T-cell (primary cell): Measurements from ENCODE around the gene MAPKAP1. TPM values are rescaled to one million over a fixed set of nuclear protein-coding genes. Genes with fewer than 3 reads are reported as not detected.
A peak's percentile ranks its signal among the peaks of the same experiment; 100 is the strongest.

Source experiments
- ATAC-seq, 4 experiments: fragments of 200-7000 bp in 3 of 4; fragments of 150-1000 bp in 1 of 4; cut with Tn5 transposase; replicated peaks in 1 of 4; 1 replicate in 3 of 4; 2 replicates in 1 of 4; pipeline ENCODE4 v1.10.0; 2021; ENCODE audit warnings: moderate library complexity in 3 of 4, mild to moderate bottlenecking in 2 of 4, moderate number of reproducible peaks in 1 of 4
- CTCF ChIA-PET, 2 donors: fragments of 300-600 bp; sonication (Branson Sonifier 250); formaldehyde crosslinking; loops; one replicate each; lab custom pipeline; 2022; ENCODE audit warnings: antibody characterized with exemption in 2 of 2; lab: Charles Lee
- POLR2A ChIA-PET, 2 donors: fragments of 300-600 bp; sonication (Branson Sonifier 250); formaldehyde crosslinking; loops; one replicate each; lab custom pipeline; 2022; ENCODE audit warnings: antibody characterized with exemption in 2 of 2; lab: Charles Lee
- DNase-seq, 35 experiments: peaks; one replicate each; pipeline versions ENCODE4 v3.0.0 to v3.0.0-alpha.2; 2013 to 2023
- H3K27ac ChIP-seq: one replicate; pipeline ENCODE4 v1.5.1; 2013; ENCODE audit warnings: low read length
- H3K27me3 ChIP-seq, 2 experiments: replicated peaks in 1 of 2; 1 replicate in 1 of 2; 2 replicates in 1 of 2; pipeline versions ENCODE4 v1.6.1 to v1.7.0; 2013; ENCODE audit warnings: low read length in 1 of 2, mixed read lengths in 1 of 2; ENCODE audit not compliant: control insufficient read depth in 2 of 2, insufficient read depth in 2 of 2; ENCODE audit errors: extremely low read depth in 1 of 2
- H3K36me3 ChIP-seq, 2 donors: 1 replicate in 1 of 2; 2 replicates in 1 of 2; pipeline versions ENCODE4 v1.6.1 to v1.7.0; 2013; ENCODE audit warnings: low read length in 1 of 2; ENCODE audit not compliant: control insufficient read depth in 2 of 2, insufficient read depth in 1 of 2; ENCODE audit errors: extremely low read depth in 1 of 2
- H3K4me1 ChIP-seq, 2 experiments: 1 replicate in 1 of 2; 2 replicates in 1 of 2; pipeline versions ENCODE4 v1.6.1 to v1.7.0; 2013; ENCODE audit warnings: low read length in 2 of 2, mixed read lengths in 1 of 2; ENCODE audit not compliant: insufficient read depth in 2 of 2, control insufficient read depth in 1 of 2; ENCODE audit errors: extremely low read depth in 1 of 2
- H3K4me3 ChIP-seq, 2 donors: 1 replicate in 1 of 2; 2 replicates in 1 of 2; pipeline versions ENCODE4 v1.5.1 to v1.7.0; 2013; ENCODE audit warnings: mild to moderate bottlenecking in 2 of 2, low read length in 1 of 2, moderate library complexity in 1 of 2; ENCODE audit not compliant: control insufficient read depth in 1 of 2; ENCODE audit errors: extremely low read depth in 1 of 2
- H3K9me3 ChIP-seq: 2 replicates; pipeline ENCODE4 v1.7.0; 2013
- H3K27ac Mint-ChIP-seq, 2 donors: one replicate each; pipeline ENCODE4 v1.8.0; 2020 to 2021; ENCODE audit warnings: mild to moderate bottlenecking in 2 of 2, mixed read lengths in 2 of 2
- H3K27me3 Mint-ChIP-seq, 2 donors: one replicate each; pipeline ENCODE4 v1.8.0; 2021 to 2022; ENCODE audit warnings: mixed read lengths in 2 of 2
- H3K36me3 Mint-ChIP-seq: one replicate; pipeline ENCODE4 v1.8.0; 2021; ENCODE audit warnings: mixed read lengths
- H3K4me1 Mint-ChIP-seq, 3 donors: one replicate each; pipeline ENCODE4 v1.8.0; 2020 to 2022; ENCODE audit warnings: mixed read lengths in 3 of 3, mild to moderate bottlenecking in 1 of 3
- H3K4me3 Mint-ChIP-seq, 3 donors: one replicate each; pipeline ENCODE4 v1.8.0; 2020 to 2022; ENCODE audit warnings: mild to moderate bottlenecking in 3 of 3, mixed read lengths in 3 of 3, moderate library complexity in 3 of 3
- H3K9me3 Mint-ChIP-seq, 3 donors: one replicate each; pipeline ENCODE4 v1.8.0; 2020 to 2022; ENCODE audit warnings: mixed read lengths in 3 of 3
- WGBS: methylation state at CpG from one replicate; pipeline ENCODE4 v1.1.5; 2013; ENCODE audit warnings: missing lambda C conversion rate; ENCODE audit not compliant: insufficient coverage; 5-methylcytosine and 5-hydroxymethylcytosine counted together
- total RNA-seq, 35 experiments: library from RNA in 6 of 35; stranded (reverse) in 6 of 35; fragments of 120-200 nt in 1 of 35; gene quantifications; one replicate each; pipeline versions ENCODE4 v1.2.1 to v1.2.4 and lab custom pipeline; 2013 to 2026

Gene MAPKAP1
- total RNA-seq, 5 donors from 2014 or later (not counting 1 experiment from before 2014, with no cell fraction given): 50.2 to 60.3 (median 55.6) TPM

- H3K4me3 ChIP-seq: no peak overlapping the region
- no CpG with 5 or more reads among the region's 5 CpGs for WGBS
- H3K27ac Mint-ChIP-seq: peak overlapping the region; percentile 12 to 15
- ChIA-PET CTCF (interaction anchor here in 1 of 2 donors (0.5 to 0.6 kb wide), 2 partner anchors 21 to 345 kb away, joined by 3 read pairs; no protein-coding TSS in a partner anchor), POLR2A (interaction anchor here in 1 of 2 donors (0.6 kb wide), 1 partner anchor 28 kb away, joined by 3 read pairs; no protein-coding TSS in a partner anchor)
- no peaks in the 10 kb centered on the region for H3K27me3 Mint-ChIP-seq
- peaks cover 2 to 5% of the 10 kb centered on the region in 2 experiments for H3K4me1 ChIP-seq
- DNase-seq (no peak), ATAC-seq (no peak)
- no peak overlapping the region for H3K27ac ChIP-seq
- H3K36me3 Mint-ChIP-seq: peaks cover 7% of the 10 kb centered on the region
- no peaks in the 10 kb centered on the region for H3K9me3 ChIP-seq
- peaks cover 21 to 40% (median 22%) of the 10 kb centered on the region in 3 donors for H3K4me1 Mint-ChIP-seq
- peaks cover 0 to 4% of the 10 kb centered on the region in 2 donors for H3K36me3 ChIP-seq
- H3K4me3 Mint-ChIP-seq: no peak overlapping the region
- no peaks in the 10 kb centered on the region for H3K9me3 Mint-ChIP-seq
- no peaks in the 10 kb centered on the region for H3K27me3 ChIP-seq
These were observed 177.2 kb downstream of the MAPKAP1 start for GRCh38 chr9:125529589-125530515.

DNA sequence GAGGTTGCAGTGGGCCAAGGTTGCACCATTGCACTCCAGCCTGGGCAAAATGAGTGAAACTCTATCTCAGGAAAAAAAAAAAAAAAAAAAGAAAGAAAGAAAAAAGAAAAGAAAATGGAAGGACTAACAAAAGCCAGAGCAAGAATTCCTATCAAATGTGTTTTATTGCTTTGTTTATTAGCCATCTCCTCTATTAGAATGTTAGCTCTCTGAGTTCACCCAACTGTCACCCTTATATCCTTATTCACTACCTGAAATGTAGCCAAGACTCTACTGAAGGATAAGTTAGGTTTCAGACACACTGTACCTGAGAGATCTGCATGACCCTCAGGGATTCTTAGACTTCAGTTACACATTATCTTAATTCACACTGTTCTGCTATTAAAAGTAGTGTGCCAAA lies 177.9 kb downstream of the MAPKAP1 start:
- Mint-ChIP-seq H3K4me1 (peaks cover 23 to 43% (median 25%) of the 10 kb centered on the region in 3 donors), H3K4me3 (no peak overlapping the region), H3K27me3 (no peaks in the 10 kb centered on the region), H3K27ac (no peak overlapping the region), H3K9me3 (no peaks in the 10 kb centered on the region), H3K36me3 (peaks cover 8% of the 10 kb centered on the region)
- no peak overlapping the region for H3K27ac ChIP-seq
- no peaks in the 10 kb centered on the region for H3K27me3 ChIP-seq
- no peaks in the 10 kb centered on the region for H3K9me3 ChIP-seq
- CTCF ChIA-PET: interaction anchor here (0.5 to 0.7 kb wide), 3 partner anchors 20 to 345 kb away, joined by 3 read pairs; no protein-coding TSS in a partner anchor
- DNase-seq: no peak
- POLR2A ChIA-PET: no interaction called here
- no peak overlapping the region for H3K4me3 ChIP-seq
- H3K4me1 ChIP-seq: peaks cover 2 to 5% of the 10 kb centered on the region in 2 experiments
- no peak for ATAC-seq
- H3K36me3 ChIP-seq: peaks cover 0 to 2% of the 10 kb centered on the region in 2 donors

DNA sequence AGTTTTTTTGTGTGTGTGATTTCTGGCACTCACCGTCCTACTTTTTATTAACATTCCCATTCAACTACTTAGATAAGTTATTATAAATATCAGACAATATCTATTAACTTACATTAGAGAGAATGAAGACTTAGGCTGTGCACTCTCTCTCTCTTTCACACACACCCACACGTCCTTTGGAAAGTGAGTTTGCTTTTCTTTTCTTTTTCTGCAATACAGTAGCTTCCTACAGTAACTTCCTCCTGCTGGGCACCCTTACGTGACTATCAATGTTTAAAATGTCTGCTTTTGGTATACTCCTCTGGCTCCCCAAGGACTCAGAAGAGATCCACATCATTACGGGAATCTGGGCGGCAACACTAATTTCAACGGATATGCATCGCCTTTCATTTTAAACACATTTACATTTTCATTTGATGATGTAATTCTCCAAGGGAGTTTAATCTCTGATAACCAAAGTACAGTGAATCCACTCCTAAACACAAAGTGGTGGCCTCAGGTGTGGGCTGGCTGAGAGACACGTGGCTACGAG lies 179.5 kb downstream of the MAPKAP1 start:
- WGBS: 42% methylated on average over 2 of the region's 9 CpGs
- Mint-ChIP-seq H3K4me1 (peaks cover 38 to 52% (median 38%) of the 10 kb centered on the region in 3 donors), H3K36me3 (peaks cover 8% of the 10 kb centered on the region), H3K27me3 (no peaks in the 10 kb centered on the region), H3K4me3 (no peak overlapping the region), H3K27ac (no peak overlapping the region), H3K9me3 (no peaks in the 10 kb centered on the region)
- Histone ChIP-seq H3K9me3 (no peaks in the 10 kb centered on the region), H3K27ac (no peak overlapping the region), H3K36me3 (peaks cover 0 to 2% of the 10 kb centered on the region in 2 donors), H3K27me3 (no peaks in the 10 kb centered on the region), H3K4me1 (peaks cover 5 to 14% of the 10 kb centered on the region in 2 experiments), H3K4me3 (no peak overlapping the region)
- POLR2A ChIA-PET: no interaction called here
- DNase-seq (no peak), ATAC-seq (no peak)
- CTCF ChIA-PET: no interaction called here

DNA sequence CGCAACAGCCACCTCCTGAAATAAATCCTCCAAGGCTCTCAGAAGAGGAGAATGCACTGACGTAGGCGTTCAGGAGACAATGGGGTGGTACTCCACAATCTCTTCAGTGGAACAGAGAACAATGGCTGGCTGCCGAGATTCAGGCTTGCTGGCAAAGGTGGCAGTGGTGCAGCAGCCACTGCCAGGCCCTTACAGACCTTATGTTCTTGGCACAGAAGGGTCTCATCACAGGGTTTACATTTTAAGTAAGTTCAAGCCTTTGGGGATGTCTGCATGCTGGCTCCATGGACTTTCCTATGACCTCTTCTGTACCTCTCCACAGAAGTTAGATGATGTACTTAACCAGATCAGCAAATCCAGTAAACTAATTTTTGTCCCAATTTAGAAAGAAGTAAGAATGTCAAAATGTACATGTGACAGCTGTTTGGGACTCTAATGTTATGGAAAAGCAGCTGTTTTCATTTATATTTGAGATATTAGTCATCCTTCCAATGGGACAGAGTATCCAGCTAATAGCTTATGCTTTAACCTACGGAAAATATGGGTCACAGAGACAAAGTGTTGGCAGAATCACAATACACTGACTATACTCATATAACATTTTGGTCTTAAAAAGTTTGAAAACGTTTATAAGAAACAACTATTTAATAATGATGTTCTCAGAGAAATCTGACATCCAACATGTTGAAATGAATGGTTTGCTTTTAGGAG lies 180.9 kb downstream of the MAPKAP1 start:
- H3K4me3 Mint-ChIP-seq: no peak overlapping the region
- H3K4me1 Mint-ChIP-seq: peaks cover 44 to 56% (median 49%) of the 10 kb centered on the region in 3 donors
- H3K9me3 ChIP-seq: no peaks in the 10 kb centered on the region
- ChIA-PET CTCF (no interaction called here), POLR2A (no interaction called here)
- no peak overlapping the region for H3K27ac Mint-ChIP-seq
- peaks cover 14 to 24% of the 10 kb centered on the region in 2 experiments for H3K4me1 ChIP-seq
- no peaks in the 10 kb centered on the region for H3K9me3 Mint-ChIP-seq
- peaks cover 8% of the 10 kb centered on the region for H3K36me3 Mint-ChIP-seq
- H3K36me3 ChIP-seq: peaks cover 0 to 2% of the 10 kb centered on the region in 2 donors
- 100% methylated on average over 3 of the region's 6 CpGs for WGBS
- H3K27me3 ChIP-seq: no peaks in the 10 kb centered on the region
- DNase-seq: no peak
- H3K27me3 Mint-ChIP-seq: no peaks in the 10 kb centered on the region
- no peak for ATAC-seq
- no peak overlapping the region for H3K27ac ChIP-seq
- H3K4me3 ChIP-seq: no peak overlapping the region

DNA sequence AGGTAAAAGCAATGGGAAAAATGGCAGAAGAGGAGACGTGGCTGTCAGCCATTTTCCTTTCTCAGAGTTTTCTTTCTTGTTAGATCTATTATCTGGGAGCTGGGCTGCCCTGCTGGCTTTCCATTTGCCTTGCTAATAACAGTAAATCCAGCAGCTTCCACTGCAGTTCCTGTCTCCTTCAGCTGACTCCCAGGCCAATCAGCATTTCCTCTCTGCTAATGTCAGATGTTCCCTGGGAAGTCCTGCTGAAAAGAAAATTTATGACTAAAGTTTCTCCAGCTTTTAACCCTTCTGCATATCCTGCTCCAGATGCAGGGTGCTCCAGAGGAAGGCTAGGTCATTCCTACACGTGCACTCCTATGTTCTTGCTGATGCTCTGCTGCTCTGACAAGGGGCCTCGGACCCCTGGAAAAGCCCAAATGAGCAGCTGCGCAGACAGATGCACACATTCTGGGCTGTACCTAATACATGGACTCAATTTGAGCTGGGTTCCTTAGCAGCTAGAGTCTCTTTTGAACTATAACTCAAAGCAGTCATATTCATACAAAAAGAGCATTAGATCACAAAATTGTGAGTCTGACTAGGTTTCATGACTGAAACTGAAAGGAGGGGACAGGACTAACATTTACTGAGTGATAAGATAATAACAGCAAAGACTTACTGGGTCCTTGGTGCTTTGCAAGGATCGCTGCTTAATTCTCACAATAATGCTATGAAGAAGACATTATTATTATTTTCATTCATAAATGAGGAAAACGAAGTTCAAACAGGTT lies 182.2 kb downstream of the MAPKAP1 start:
- Histone ChIP-seq H3K4me3 (no peak overlapping the region), H3K36me3 (peaks cover 0 to 6% of the 10 kb centered on the region in 2 donors), H3K9me3 (no peaks in the 10 kb centered on the region), H3K27me3 (no peaks in the 10 kb centered on the region), H3K4me1 (peaks cover 12 to 19% of the 10 kb centered on the region in 2 experiments), H3K27ac (no peak overlapping the region)
- ChIA-PET POLR2A (no interaction called here), CTCF (no interaction called here)
- WGBS: 91% methylated on average over 3 of the region's 6 CpGs
- Mint-ChIP-seq H3K4me3 (no peak overlapping the region), H3K27me3 (no peaks in the 10 kb centered on the region), H3K4me1 (peaks cover 33 to 50% (median 43%) of the 10 kb centered on the region in 3 donors), H3K36me3 (peaks cover 16% of the 10 kb centered on the region), H3K9me3 (no peaks in the 10 kb centered on the region), H3K27ac (peak overlapping the region in 1 of 2 donors; percentile 4)
- DNase-seq: no peak
- no peak for ATAC-seq
